H9 (cell line): ENCODE data around the gene FAM78A. TPM values are rescaled to one million over a fixed set of nuclear protein-coding genes. Genes with fewer than 3 reads are reported as not detected.

Source experiments
- DNase-seq: peaks from one replicate; pipeline ENCODE4 v3.0.0-alpha.2; 2017
- H2AFZ ChIP-seq: one replicate; pipeline ENCODE4 v1.6.1; 2013; ENCODE audit warnings: mild to moderate bottlenecking, low read length, control low read depth, moderate library complexity
- H2AK5ac ChIP-seq: 2 replicates; pipeline ENCODE4 v1.6.1; 2013; ENCODE audit warnings: low read length, control low read depth, mixed read lengths; ENCODE audit not compliant: insufficient read length
- H2BK120ac ChIP-seq: one replicate; pipeline ENCODE4 v1.6.1; 2013; ENCODE audit warnings: low read depth, mild to moderate bottlenecking, low read length, control low read depth, inconsistent platforms; ENCODE audit not compliant: poor library complexity, severe bottlenecking
- H2BK12ac ChIP-seq: 2 replicates; pipeline ENCODE4 v1.6.1; 2013; ENCODE audit warnings: low read length, control low read depth, mixed read lengths, low read depth; ENCODE audit not compliant: insufficient read length
- H2BK15ac ChIP-seq: 2 replicates; pipeline ENCODE4 v1.6.1; 2013; ENCODE audit warnings: low read depth, low read length, control low read depth
- H2BK20ac ChIP-seq: one replicate; pipeline ENCODE4 v1.6.1; 2013; ENCODE audit warnings: low read depth, mild to moderate bottlenecking, low read length, control low read depth, inconsistent platforms; ENCODE audit not compliant: poor library complexity, severe bottlenecking
- H2BK5ac ChIP-seq: 2 replicates; pipeline ENCODE4 v1.6.1; 2013; ENCODE audit warnings: low read length, control low read depth, mixed read lengths; ENCODE audit not compliant: insufficient read length
- H3K14ac ChIP-seq: 2 replicates; pipeline ENCODE4 v1.6.1; 2013; ENCODE audit warnings: low read length, control low read depth; ENCODE audit not compliant: insufficient read depth
- H3K18ac ChIP-seq: 2 replicates; pipeline ENCODE4 v1.6.1; 2013; ENCODE audit warnings: low read depth, mild to moderate bottlenecking, mixed read lengths, low read length, control low read depth; ENCODE audit not compliant: insufficient read length
- H3K23ac ChIP-seq: 2 replicates; pipeline ENCODE4 v1.6.1; 2013; ENCODE audit warnings: low read length, control low read depth, mixed read lengths, low read depth; ENCODE audit not compliant: insufficient read length
- H3K23me2 ChIP-seq: 2 replicates; pipeline ENCODE4 v1.6.1; 2013; ENCODE audit warnings: low read depth, mild to moderate bottlenecking, mixed read lengths, low read length, control low read depth; ENCODE audit not compliant: insufficient read length, poor library complexity, severe bottlenecking
- H3K27ac ChIP-seq: 2 replicates; pipeline ENCODE4 v1.5.1; 2013; ENCODE audit warnings: low read length, control low read depth, mixed read lengths, low read depth; ENCODE audit not compliant: insufficient read length
- H3K27me3 ChIP-seq: 2 replicates; pipeline ENCODE4 v1.6.1; 2013; ENCODE audit warnings: low read length, control low read depth, inconsistent platforms; ENCODE audit not compliant: insufficient read depth
- H3K4ac ChIP-seq: 2 replicates; pipeline ENCODE4 v1.6.1; 2013; ENCODE audit warnings: low read depth, mild to moderate bottlenecking, control low read depth, inconsistent platforms, low read length, moderate library complexity
- H3K4me1 ChIP-seq: 2 replicates; pipeline ENCODE4 v1.6.1; 2013; ENCODE audit warnings: low read length, control low read depth, inconsistent platforms; ENCODE audit not compliant: insufficient read depth
- H3K4me2 ChIP-seq: 2 replicates; pipeline ENCODE4 v1.6.1; 2013; ENCODE audit warnings: low read length, control low read depth, mixed read lengths; ENCODE audit not compliant: insufficient read length, insufficient read depth
- H3K56ac ChIP-seq: 2 replicates; pipeline ENCODE4 v1.6.1; 2013; ENCODE audit warnings: low read depth, mild to moderate bottlenecking, mixed read lengths, low read length, control low read depth; ENCODE audit not compliant: insufficient read length
- H3K79me1 ChIP-seq: 2 replicates; pipeline ENCODE4 v1.6.1; 2013; ENCODE audit warnings: low read depth, mild to moderate bottlenecking, moderate library complexity, low read length, control low read depth, inconsistent platforms; ENCODE audit not compliant: insufficient read depth, poor library complexity, severe bottlenecking
- H3K79me2 ChIP-seq: 2 replicates; pipeline ENCODE4 v1.6.1; 2013; ENCODE audit warnings: low read length, control low read depth, inconsistent platforms; ENCODE audit not compliant: insufficient read depth
- H3K9ac ChIP-seq: 2 replicates; pipeline ENCODE4 v1.6.1; 2013; ENCODE audit warnings: low read length, control low read depth, mixed read lengths; ENCODE audit not compliant: insufficient read length; ENCODE audit errors: extremely low read depth
- H3K9me3 ChIP-seq: one replicate; pipeline ENCODE4 v1.6.1; 2013; ENCODE audit warnings: low read depth, low read length, inconsistent platforms; ENCODE audit not compliant: control insufficient read depth
- H3T11ph ChIP-seq: one replicate; pipeline ENCODE4 v1.6.1; 2013; ENCODE audit warnings: mild to moderate bottlenecking, low read length, control low read depth, inconsistent platforms
- H4K20me1 ChIP-seq: one replicate; pipeline ENCODE4 v1.6.1; 2013; ENCODE audit not compliant: control insufficient read depth, insufficient read length, insufficient read depth
- H4K5ac ChIP-seq: 2 replicates; pipeline ENCODE4 v1.6.1; 2013; ENCODE audit warnings: low read depth, mild to moderate bottlenecking, mixed read lengths, low read length, control low read depth; ENCODE audit not compliant: insufficient read length
- H4K8ac ChIP-seq: replicated peaks from 2 replicates; pipeline ENCODE4 v1.6.1; 2013; ENCODE audit warnings: low read length, control low read depth, mixed read lengths, low read depth; ENCODE audit not compliant: insufficient read length
- H4K91ac ChIP-seq: 2 replicates; pipeline ENCODE4 v1.6.1; 2013; ENCODE audit warnings: low read depth, mild to moderate bottlenecking, moderate library complexity, mixed read lengths, low read length, control low read depth; ENCODE audit not compliant: insufficient read length
- H3K27ac Mint-ChIP-seq, 3 experiments: 2 replicates in 2 of 3; 3 replicates in 1 of 3; pipeline ENCODE4 v1.8.0; 2020 to 2021; ENCODE audit warnings: mixed read lengths in 3 of 3, mild to moderate bottlenecking in 1 of 3, moderate library complexity in 1 of 3
- H3K27me3 Mint-ChIP-seq: 2 replicates; pipeline ENCODE4 v1.8.0; 2021; ENCODE audit warnings: low read depth, mild to moderate bottlenecking, moderate library complexity, mixed read lengths
- H3K36me3 Mint-ChIP-seq, 3 experiments: 2 replicates in 2 of 3; 3 replicates in 1 of 3; pipeline ENCODE4 v1.8.0; 2020 to 2021; ENCODE audit warnings: low read depth in 3 of 3, mixed read lengths in 3 of 3; ENCODE audit not compliant: insufficient read depth in 1 of 3
- H3K4me1 Mint-ChIP-seq, 2 experiments: 2 replicates each; pipeline ENCODE4 v1.8.0; 2020; ENCODE audit warnings: mixed read lengths in 2 of 2
- H3K4me3 Mint-ChIP-seq, 2 experiments: 2 replicates in 1 of 2; 3 replicates in 1 of 2; pipeline ENCODE4 v1.8.0; 2020 to 2021; ENCODE audit warnings: mild to moderate bottlenecking in 2 of 2, mixed read lengths in 2 of 2, moderate library complexity in 1 of 2
- H3K9me3 Mint-ChIP-seq, 2 experiments: 2 replicates in 1 of 2; 3 replicates in 1 of 2; pipeline ENCODE4 v1.8.0; 2020; ENCODE audit warnings: mild to moderate bottlenecking in 2 of 2, mixed read lengths in 2 of 2, moderate library complexity in 1 of 2
- whole genome bisulfite sequencing: extraction: QIAGEN DNeasy Blood & Tissue Kit; methylation state at CpG from one replicate; pipeline ENCODE4 v1.1.7; 2013; ENCODE audit warnings: missing lambda C conversion rate, low lambda C conversion rate, mixed read lengths; ENCODE audit not compliant: insufficient read length; ENCODE audit errors: extremely low coverage; 5-methylcytosine and 5-hydroxymethylcytosine counted together
- total RNA-seq: library from RNA; stranded (reverse); gene quantifications from 2 replicates; pipeline ENCODE4 v1.2.1, GENCODE V29; 2021
- TF ChIP-seq, protein P1 (sequence below): fragments of 200-600 bp; sonication (generic); conservative IDR thresholded peaks from 3 replicates; pipeline ENCODE4 v1.8.0; 2021; ENCODE audit warnings: antibody characterized with exemption, mild to moderate bottlenecking

FAM78A gene
- total RNA-seq, 1 experiment from 2014 or later, result 1.9 TPM

DNA sequence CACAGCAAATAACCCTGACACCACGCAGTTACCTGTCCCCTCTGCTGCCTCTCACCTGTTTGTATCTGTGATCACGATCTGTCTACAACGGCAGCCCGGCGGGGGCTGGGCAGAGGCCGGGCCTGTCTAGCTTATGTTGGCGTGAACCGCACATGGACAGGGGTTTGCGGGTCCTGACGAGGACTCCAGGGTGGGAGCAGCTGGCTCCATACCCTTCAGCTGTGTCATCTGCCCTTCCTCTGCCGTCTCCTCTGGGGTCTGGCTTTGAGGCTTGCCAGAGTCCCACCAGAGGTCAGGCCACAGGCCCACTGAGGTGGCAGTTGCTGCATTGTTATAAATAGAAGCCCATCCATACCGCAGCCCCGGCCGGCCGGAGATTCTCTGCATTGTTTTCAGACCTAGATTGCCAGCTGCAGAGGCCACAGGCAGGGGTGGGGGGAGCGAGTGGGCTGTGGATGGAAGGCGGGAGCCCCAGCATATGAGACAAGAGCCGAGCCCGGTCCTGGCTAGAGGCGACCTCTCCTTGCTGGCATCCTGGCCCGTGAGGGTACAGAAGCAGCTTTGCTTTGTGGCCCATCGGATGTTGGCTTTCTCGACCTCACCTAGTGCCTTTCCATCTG lies 37.8 kb downstream of the FAM78A start:
- DNase-seq, result no peak
- H3K9me3 Mint-ChIP-seq, result peaks cover 6 to 7% of the 10 kb centered on the region in 2 experiments
- no peak overlapping the region for H3K4me2 ChIP-seq
- H2BK5ac ChIP-seq, result no peak overlapping the region
- no peak overlapping the region for H3T11ph ChIP-seq
- H3K4me3 Mint-ChIP-seq, result peak overlapping the region in 1 of 2 experiments; percentile 63; a peak in 2 of 5 replicates
- no peak overlapping the region for H2AK5ac ChIP-seq
- H2BK15ac ChIP-seq, result no peak overlapping the region
- no peaks in the 10 kb centered on the region for H3K27me3 ChIP-seq
- H3K18ac ChIP-seq, result peak overlapping the region; percentile 5
- no peaks in the 10 kb centered on the region for H3K79me1 ChIP-seq
- H3K9me3 ChIP-seq, result no peaks in the 10 kb centered on the region
- no peak overlapping the region for H4K5ac ChIP-seq
- H3K4me1 Mint-ChIP-seq, result peaks cover 16 to 26% of the 10 kb centered on the region in 2 experiments
- no peaks in the 10 kb centered on the region for H4K20me1 ChIP-seq
- H2BK12ac ChIP-seq, result no peak overlapping the region
- no peaks in the 10 kb centered on the region for H3K27me3 Mint-ChIP-seq
- H3K56ac ChIP-seq, result no peak overlapping the region
- no CpG with 5 or more reads among the region's 23 CpGs for whole genome bisulfite sequencing
- no peak overlapping the region for H2AFZ ChIP-seq
- peaks cover 4% of the 10 kb centered on the region; the same call in 1 of the 2 replicates for H3K4me1 ChIP-seq
- H3K27ac ChIP-seq, result no peak overlapping the region
- H2BK20ac ChIP-seq, result no peak overlapping the region
- no peaks in the 10 kb centered on the region for H3K79me2 ChIP-seq
- H3K27ac Mint-ChIP-seq, result peak overlapping the region in 2 of 3 experiments; percentile 76 to 89; a peak in 3 of 7 replicates
- H3K9ac ChIP-seq, result no peak overlapping the region
- no peak overlapping the region for H3K4ac ChIP-seq
- no peak overlapping the region for H3K23ac ChIP-seq
- TF ChIP-seq, protein P1, sequence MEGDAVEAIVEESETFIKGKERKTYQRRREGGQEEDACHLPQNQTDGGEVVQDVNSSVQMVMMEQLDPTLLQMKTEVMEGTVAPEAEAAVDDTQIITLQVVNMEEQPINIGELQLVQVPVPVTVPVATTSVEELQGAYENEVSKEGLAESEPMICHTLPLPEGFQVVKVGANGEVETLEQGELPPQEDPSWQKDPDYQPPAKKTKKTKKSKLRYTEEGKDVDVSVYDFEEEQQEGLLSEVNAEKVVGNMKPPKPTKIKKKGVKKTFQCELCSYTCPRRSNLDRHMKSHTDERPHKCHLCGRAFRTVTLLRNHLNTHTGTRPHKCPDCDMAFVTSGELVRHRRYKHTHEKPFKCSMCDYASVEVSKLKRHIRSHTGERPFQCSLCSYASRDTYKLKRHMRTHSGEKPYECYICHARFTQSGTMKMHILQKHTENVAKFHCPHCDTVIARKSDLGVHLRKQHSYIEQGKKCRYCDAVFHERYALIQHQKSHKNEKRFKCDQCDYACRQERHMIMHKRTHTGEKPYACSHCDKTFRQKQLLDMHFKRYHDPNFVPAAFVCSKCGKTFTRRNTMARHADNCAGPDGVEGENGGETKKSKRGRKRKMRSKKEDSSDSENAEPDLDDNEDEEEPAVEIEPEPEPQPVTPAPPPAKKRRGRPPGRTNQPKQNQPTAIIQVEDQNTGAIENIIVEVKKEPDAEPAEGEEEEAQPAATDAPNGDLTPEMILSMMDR, result no peak
- H3K23me2 ChIP-seq, result no peaks in the 10 kb centered on the region
- no peak overlapping the region for H4K91ac ChIP-seq
- H3K36me3 Mint-ChIP-seq, result peaks cover 5 to 26% (median 15%) of the 10 kb centered on the region in 3 experiments; a peak in 6 of 7 replicates
- no peak overlapping the region for H2BK120ac ChIP-seq
- H4K8ac ChIP-seq, result no peak overlapping the region
- no peak overlapping the region; the same call in 1 of the 2 replicates for H3K14ac ChIP-seq
